ENCODE results near the gene LZTS2. TPM values are rescaled to one million over a fixed set of nuclear protein-coding genes. Genes with fewer than 3 reads are reported as not detected.

The LZTS2 gene
- total and polyA plus RNA-seq, 4 donors, result 15.1 to 37.9 (median 28.9) TPM

DNA sequence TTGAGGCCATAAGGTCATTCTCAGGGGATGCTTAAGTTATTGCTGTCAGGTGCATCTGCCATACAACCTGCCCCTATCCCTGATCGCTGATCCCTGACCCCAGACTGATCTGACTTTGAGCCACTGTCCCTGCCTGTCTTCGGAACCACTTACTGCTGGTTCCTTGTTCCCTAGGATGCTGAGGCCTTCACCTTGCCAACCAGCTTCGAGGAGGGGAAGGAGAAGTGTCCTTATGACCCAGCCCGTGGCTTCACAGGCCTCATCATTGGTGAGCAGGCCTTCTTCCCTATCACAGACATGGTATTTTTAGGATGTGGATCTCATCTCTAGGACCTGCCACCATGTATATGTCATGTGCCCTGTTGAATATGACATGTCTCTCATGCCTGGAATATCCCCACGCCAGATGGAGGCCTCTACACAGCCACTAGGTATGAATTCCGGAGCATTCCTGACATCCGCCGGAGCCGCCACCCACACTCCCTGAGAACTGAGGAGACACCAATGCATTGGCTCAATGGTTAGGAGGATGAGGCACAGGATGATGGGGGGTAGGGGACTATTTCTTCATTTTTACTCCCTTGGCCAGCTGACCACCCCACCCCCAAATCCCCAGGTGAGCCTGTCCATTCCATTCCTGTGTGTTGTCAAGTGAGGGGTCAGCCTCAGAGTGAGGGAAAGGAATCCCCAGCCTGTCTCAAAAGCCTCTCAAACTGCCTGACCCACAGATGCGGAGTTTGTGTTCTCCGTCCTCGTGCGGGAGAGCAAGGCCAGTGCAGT is 21.3 kb upstream of the LZTS2 start:
- Histone ChIP-seq H3K4me1 (ENCODE audit: control insufficient read depth, insufficient read depth, low read length) (no peaks in the 10 kb centered on the region), H3K4me3 (ENCODE audit: low read depth, low read length) (no peak overlapping the region), H3K36me3 (ENCODE audit: control insufficient read depth, insufficient read depth, low read length) (peaks cover 66% of the 10 kb centered on the region), H3K9me3 (ENCODE audit: control insufficient read depth, insufficient read depth, low read length) (no peaks in the 10 kb centered on the region), H3K27ac (ENCODE audit: low read depth, low read length) (no peak overlapping the region), H3K27me3 (ENCODE audit: control insufficient read depth, insufficient read depth, low read length) (no peaks in the 10 kb centered on the region)
- 95% methylated on average over 7 of the region's 13 CpGs for WGBS (ENCODE audit: insufficient coverage)
- no peak for DNase-seq (ENCODE audit: low read depth in 4 of 6, low spot score in 6 of 6)

DNA sequence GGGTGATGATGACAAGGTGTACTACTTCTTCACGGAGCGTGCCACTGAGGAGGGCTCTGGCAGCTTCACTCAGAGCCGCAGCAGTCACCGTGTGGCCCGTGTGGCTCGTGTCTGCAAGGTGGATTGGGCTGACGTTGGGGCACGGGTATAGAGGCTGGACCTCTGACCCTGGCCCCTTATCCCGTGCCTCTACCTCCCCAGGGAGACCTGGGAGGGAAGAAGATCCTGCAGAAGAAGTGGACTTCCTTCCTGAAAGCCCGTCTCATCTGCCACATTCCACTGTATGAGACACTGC is 20.8 kb upstream of the LZTS2 start:
- 91% methylated on average over 5 of the region's 10 CpGs for WGBS (ENCODE audit: insufficient coverage)
- H3K9me3 ChIP-seq (ENCODE audit: control insufficient read depth, insufficient read depth, low read length), result no peaks in the 10 kb centered on the region
- H3K27ac ChIP-seq (ENCODE audit: low read depth, low read length), result no peak overlapping the region
- no peak for DNase-seq (ENCODE audit: low read depth in 4 of 6, low spot score in 6 of 6)
- H3K4me3 ChIP-seq (ENCODE audit: low read depth, low read length), result no peak overlapping the region
- peaks cover 65% of the 10 kb centered on the region for H3K36me3 ChIP-seq (ENCODE audit: control insufficient read depth, insufficient read depth, low read length)
- H3K4me1 ChIP-seq (ENCODE audit: control insufficient read depth, insufficient read depth, low read length), result no peaks in the 10 kb centered on the region
- no peaks in the 10 kb centered on the region for H3K27me3 ChIP-seq (ENCODE audit: control insufficient read depth, insufficient read depth, low read length)

DNA sequence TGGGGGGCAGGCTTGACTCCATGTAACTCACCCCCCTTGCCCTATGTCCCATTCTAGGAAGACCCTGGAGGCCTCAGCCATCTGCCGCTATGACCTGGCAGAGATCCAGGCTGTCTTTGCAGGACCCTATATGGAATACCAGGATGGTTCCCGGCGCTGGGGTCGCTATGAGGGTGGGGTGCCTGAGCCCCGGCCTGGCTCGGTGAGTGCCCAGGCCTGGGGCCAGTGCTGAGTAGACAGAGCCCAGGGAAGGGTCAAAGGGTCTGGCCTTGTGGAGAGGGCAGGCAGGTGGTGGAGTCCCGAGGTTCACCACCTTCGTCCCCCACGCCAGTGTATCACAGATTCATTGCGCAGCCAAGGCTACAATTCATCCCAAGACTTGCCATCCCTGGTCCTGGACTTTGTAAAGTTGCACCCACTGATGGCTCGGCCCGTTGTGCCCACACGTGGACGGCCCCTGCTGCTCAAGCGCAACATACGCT is 19.8 kb upstream of the LZTS2 start:
- Histone ChIP-seq H3K27ac (ENCODE audit: low read depth, low read length) (no peak overlapping the region), H3K9me3 (ENCODE audit: control insufficient read depth, insufficient read depth, low read length) (no peaks in the 10 kb centered on the region), H3K4me3 (ENCODE audit: low read depth, low read length) (no peak overlapping the region), H3K4me1 (ENCODE audit: control insufficient read depth, insufficient read depth, low read length) (no peaks in the 10 kb centered on the region), H3K27me3 (ENCODE audit: control insufficient read depth, insufficient read depth, low read length) (no peaks in the 10 kb centered on the region), H3K36me3 (ENCODE audit: control insufficient read depth, insufficient read depth, low read length) (peaks cover 70% of the 10 kb centered on the region)
- WGBS (ENCODE audit: insufficient coverage), result 94% methylated on average over 16 of the region's 16 CpGs
- DNase-seq (ENCODE audit: low read depth in 4 of 6, low spot score in 6 of 6), result no peak

DNA sequence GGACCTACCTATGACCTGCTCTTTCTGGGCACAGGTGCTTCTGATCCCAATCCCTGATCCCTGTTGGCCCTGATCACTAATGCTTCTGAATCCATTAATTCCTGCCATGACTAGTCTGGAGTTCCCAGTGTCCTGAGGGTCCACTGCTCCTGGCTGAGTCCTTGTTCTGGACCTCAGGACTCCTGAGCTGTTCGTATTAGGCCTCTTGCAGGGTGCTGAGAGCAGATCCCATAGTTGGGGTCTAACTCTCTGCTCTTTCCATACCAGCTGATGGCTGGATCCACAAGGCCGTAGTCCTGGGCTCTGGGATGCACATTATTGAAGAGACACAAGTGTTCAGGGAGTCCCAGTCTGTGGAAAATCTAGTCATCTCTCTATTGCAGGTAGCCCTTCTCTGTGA is 19.3 kb upstream of the LZTS2 start:
- Histone ChIP-seq H3K27me3 (ENCODE audit: control insufficient read depth, insufficient read depth, low read length) (no peaks in the 10 kb centered on the region), H3K9me3 (ENCODE audit: control insufficient read depth, insufficient read depth, low read length) (no peaks in the 10 kb centered on the region), H3K27ac (ENCODE audit: low read depth, low read length) (no peak overlapping the region), H3K4me1 (ENCODE audit: control insufficient read depth, insufficient read depth, low read length) (no peaks in the 10 kb centered on the region), H3K36me3 (ENCODE audit: control insufficient read depth, insufficient read depth, low read length) (peaks cover 75% of the 10 kb centered on the region), H3K4me3 (ENCODE audit: low read depth, low read length) (no peak overlapping the region)
- 100% methylated on average over 2 of the region's 2 CpGs for WGBS (ENCODE audit: insufficient coverage)
- no peak for DNase-seq (ENCODE audit: low read depth in 4 of 6, low spot score in 6 of 6)

DNA sequence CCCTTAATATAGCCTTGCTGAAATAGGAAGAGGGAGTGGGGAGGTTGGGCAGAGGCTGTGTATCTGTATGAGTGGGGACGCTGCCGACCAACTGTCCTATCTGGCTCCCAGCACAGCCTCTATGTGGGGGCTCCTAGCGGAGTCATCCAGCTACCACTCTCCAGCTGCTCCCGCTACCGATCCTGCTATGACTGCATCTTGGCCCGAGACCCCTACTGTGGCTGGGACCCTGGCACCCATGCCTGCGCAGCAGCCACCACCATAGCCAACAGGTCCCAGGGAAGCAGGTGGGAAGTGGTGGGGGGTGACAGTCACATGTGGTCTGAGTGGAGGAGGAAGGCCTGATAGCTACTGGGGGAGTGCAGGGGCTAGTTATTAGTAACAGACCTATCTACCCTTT is 18.9 kb upstream of the LZTS2 start:
- WGBS (ENCODE audit: insufficient coverage), result 96% methylated on average over 7 of the region's 7 CpGs
- Histone ChIP-seq H3K36me3 (ENCODE audit: control insufficient read depth, insufficient read depth, low read length) (peaks cover 77% of the 10 kb centered on the region), H3K4me1 (ENCODE audit: control insufficient read depth, insufficient read depth, low read length) (peaks cover under 1% of the 10 kb centered on the region), H3K27ac (ENCODE audit: low read depth, low read length) (no peak overlapping the region), H3K4me3 (ENCODE audit: low read depth, low read length) (no peak overlapping the region), H3K9me3 (ENCODE audit: control insufficient read depth, insufficient read depth, low read length) (no peaks in the 10 kb centered on the region), H3K27me3 (ENCODE audit: control insufficient read depth, insufficient read depth, low read length) (no peaks in the 10 kb centered on the region)
- DNase-seq (ENCODE audit: low read depth in 4 of 6, low spot score in 6 of 6), result no peak

DNA sequence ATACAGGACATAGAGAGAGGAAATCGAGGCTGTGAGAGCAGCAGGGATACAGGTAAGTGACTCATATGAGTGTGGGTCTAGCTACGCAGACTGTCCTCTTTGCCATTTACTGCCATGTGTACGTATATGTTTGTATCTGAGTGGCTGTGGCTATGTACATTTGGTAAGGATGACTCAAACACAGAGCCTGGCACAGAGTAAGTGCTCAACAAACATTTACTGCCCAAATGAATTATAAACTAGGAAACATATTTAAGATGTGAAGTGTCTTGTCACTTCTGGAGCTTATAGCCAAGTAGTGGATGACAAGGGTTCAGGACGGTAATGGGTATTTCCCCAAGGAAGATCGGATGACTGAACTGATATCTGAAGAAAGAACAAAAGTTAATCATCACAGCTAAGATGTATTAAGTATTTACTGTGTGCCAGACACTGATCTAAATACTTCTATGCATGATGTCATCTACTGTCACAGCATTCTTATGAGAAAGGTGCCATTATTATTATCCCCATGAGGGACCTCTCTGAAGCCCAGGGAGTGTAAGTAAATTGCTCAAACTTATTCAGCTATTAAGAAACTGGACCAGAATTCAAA is 18.3 kb upstream of the LZTS2 start:
- 100% methylated on average over 2 of the region's 5 CpGs for WGBS (ENCODE audit: insufficient coverage)
- H3K4me1 ChIP-seq (ENCODE audit: control insufficient read depth, insufficient read depth, low read length), result peaks cover 4% of the 10 kb centered on the region
- H3K36me3 ChIP-seq (ENCODE audit: control insufficient read depth, insufficient read depth, low read length), result peaks cover 79% of the 10 kb centered on the region
- H3K4me3 ChIP-seq (ENCODE audit: low read depth, low read length), result no peak overlapping the region
- no peaks in the 10 kb centered on the region for H3K9me3 ChIP-seq (ENCODE audit: control insufficient read depth, insufficient read depth, low read length)
- H3K27me3 ChIP-seq (ENCODE audit: control insufficient read depth, insufficient read depth, low read length), result no peaks in the 10 kb centered on the region
- no peak for DNase-seq (ENCODE audit: low read depth in 4 of 6, low spot score in 6 of 6)
- no peak overlapping the region for H3K27ac ChIP-seq (ENCODE audit: low read depth, low read length)

DNA sequence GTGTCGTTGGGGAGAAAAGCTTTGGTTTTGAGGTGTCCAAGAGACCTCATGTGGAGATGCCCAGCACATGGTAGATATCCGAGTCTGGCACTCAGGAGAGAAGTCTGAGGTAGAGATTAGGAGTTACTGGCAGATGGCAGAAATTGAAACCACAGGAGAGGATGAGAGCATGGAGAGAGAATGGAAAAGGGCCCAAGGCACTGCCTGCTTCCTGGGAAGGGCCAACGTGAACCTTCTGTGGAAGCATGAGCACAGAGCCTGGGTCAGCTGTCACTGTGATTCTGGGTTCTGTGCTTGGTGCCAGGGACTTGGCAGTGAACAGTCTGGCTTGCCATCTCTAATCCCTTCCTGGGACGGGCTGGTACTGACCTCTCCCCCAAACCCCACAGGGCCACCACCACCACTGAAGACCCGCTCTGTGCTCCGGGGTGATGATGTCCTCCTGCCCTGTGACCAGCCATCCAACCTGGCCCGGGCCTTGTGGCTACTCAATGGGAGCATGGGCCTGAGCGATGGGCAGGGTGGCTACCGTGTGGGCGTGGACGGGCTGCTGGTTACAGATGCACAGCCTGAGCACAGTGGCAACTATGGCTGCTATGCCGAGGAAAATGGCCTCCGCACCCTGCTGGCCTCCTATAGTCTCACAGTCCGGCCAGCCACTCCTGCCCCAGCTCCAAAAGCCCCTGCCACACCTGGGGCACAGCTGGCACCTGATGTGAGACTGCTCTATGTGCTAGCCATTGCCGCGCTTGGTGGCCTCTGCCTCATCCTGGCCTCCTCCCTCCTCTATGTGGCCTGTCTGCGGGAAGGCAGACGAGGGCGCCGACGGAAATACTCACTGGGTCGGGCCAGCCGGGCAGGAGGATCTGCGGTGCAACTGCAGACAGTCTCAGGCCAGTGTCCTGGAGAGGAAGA is 16.4 kb upstream of the LZTS2 start:
- DNase-seq (ENCODE audit: low read depth in 4 of 6, low spot score in 6 of 6), result no peak
- no peak overlapping the region for H3K4me3 ChIP-seq (ENCODE audit: low read depth, low read length)
- H3K36me3 ChIP-seq (ENCODE audit: control insufficient read depth, insufficient read depth, low read length), result peaks cover 78% of the 10 kb centered on the region
- WGBS (ENCODE audit: insufficient coverage), result 93% methylated on average over 14 of the region's 24 CpGs
- no peaks in the 10 kb centered on the region for H3K9me3 ChIP-seq (ENCODE audit: control insufficient read depth, insufficient read depth, low read length)
- H3K27me3 ChIP-seq (ENCODE audit: control insufficient read depth, insufficient read depth, low read length), result no peaks in the 10 kb centered on the region
- peaks cover 21% of the 10 kb centered on the region for H3K4me1 ChIP-seq (ENCODE audit: control insufficient read depth, insufficient read depth, low read length)
- no peak overlapping the region for H3K27ac ChIP-seq (ENCODE audit: low read depth, low read length)

DNA sequence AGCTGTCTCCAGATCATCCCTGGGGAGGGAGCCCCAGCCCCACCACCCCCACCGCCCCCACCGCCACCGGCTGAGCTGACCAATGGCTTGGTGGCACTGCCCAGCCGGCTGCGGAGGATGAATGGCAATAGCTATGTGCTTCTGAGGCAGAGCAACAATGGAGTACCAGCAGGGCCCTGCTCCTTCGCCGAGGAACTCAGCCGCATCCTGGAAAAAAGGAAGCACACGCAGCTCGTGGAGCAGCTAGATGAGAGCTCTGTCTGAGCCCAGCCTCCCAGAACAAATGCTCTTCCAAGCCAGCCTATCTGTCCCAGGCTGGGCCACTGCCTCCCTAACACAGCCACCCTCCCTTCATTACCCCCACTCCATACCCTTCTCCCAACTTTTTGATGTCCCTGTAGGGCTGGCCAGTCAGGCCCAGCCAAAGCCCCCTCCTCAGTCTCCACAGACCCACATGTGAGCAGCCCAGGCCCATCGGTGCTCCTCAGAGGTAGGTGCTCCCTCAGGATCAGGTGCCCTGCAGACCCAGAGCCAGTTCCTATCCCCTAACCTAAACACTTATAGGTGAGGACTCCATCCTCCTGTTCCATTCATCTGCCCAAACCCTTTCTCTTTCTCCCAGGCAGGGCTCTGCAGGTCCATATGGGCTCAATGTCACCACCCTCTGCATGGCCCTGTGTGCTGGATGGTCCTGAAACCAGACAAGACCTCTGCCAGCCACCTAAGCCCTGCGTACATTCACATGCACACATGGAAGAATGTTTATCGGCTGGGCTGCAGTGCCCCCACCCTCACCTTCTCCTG is 15.5 kb upstream of the LZTS2 start:
- no peaks in the 10 kb centered on the region for H3K9me3 ChIP-seq (ENCODE audit: control insufficient read depth, insufficient read depth, low read length)
- 83% methylated on average over 11 of the region's 13 CpGs for WGBS (ENCODE audit: insufficient coverage)
- DNase-seq (ENCODE audit: low read depth in 4 of 6, low spot score in 6 of 6), result no peak
- H3K27ac ChIP-seq (ENCODE audit: low read depth, low read length), result no peak overlapping the region
- H3K4me3 ChIP-seq (ENCODE audit: low read depth, low read length), result no peak overlapping the region
- peaks cover 74% of the 10 kb centered on the region for H3K36me3 ChIP-seq (ENCODE audit: control insufficient read depth, insufficient read depth, low read length)
- H3K4me1 ChIP-seq (ENCODE audit: control insufficient read depth, insufficient read depth, low read length), result peaks cover 30% of the 10 kb centered on the region
- H3K27me3 ChIP-seq (ENCODE audit: control insufficient read depth, insufficient read depth, low read length), result no peaks in the 10 kb centered on the region

DNA sequence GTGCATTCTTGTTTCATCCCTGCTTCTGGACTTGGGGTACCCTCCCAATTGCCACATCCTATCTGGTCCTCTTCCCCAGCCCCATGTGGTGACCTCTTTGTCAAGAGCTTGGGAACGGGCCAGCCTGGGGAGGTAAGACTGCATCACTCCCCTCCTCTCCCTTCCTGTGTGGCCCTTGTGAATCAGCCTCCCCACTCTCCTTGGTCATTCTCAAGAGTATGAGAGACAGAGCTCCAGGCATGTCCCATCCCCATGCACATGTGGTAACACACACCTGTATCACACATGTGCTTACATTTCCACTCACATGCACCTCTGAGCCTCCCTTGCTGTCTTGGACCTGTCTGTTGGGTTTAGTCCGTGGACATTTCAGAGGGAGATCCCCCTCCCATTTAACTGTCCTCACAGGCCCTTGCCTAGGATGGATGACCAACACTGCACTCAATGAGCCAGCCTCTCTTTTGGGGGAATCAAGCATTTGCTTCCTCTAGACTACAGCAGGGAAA is 14.9 kb upstream of the LZTS2 start:
- H3K36me3 ChIP-seq (ENCODE audit: control insufficient read depth, insufficient read depth, low read length), result peaks cover 74% of the 10 kb centered on the region

More for the DNA sequence above, 14.9 kb upstream of the LZTS2 start:
- Histone ChIP-seq H3K27ac (ENCODE audit: low read depth, low read length) (no peak overlapping the region), H3K9me3 (ENCODE audit: control insufficient read depth, insufficient read depth, low read length) (no peaks in the 10 kb centered on the region), H3K4me1 (ENCODE audit: control insufficient read depth, insufficient read depth, low read length) (peaks cover 30% of the 10 kb centered on the region), H3K4me3 (ENCODE audit: low read depth, low read length) (no peak overlapping the region), H3K27me3 (ENCODE audit: control insufficient read depth, insufficient read depth, low read length) (no peaks in the 10 kb centered on the region)
- no peak for DNase-seq (ENCODE audit: low read depth in 4 of 6, low spot score in 6 of 6)
- WGBS (ENCODE audit: insufficient coverage), result 96% methylated on average over 2 of the region's 2 CpGs

Data from spinal cord (tissue), 10 donors.